DND-41 (cell line): Measurements from ENCODE around the gene STX19.

Experiments
- CTCF ChIP-seq: IDR thresholded peaks from 2 replicates; pipeline ENCODE4 v1.5.1; 2012; ENCODE audit warnings: borderline replicate concordance, low read length, moderate library complexity, mild to moderate bottlenecking; ENCODE audit not compliant: poor library complexity, severe bottlenecking; ENCODE audit errors: extremely low read depth
- EZH2 ChIP-seq: IDR thresholded peaks from 3 replicates; pipeline ENCODE4 v1.6.1; 2012; ENCODE audit warnings: borderline replicate concordance, low read depth, mild to moderate bottlenecking, moderate library complexity, low read length, inconsistent platforms; ENCODE audit not compliant: severe bottlenecking

DNA sequence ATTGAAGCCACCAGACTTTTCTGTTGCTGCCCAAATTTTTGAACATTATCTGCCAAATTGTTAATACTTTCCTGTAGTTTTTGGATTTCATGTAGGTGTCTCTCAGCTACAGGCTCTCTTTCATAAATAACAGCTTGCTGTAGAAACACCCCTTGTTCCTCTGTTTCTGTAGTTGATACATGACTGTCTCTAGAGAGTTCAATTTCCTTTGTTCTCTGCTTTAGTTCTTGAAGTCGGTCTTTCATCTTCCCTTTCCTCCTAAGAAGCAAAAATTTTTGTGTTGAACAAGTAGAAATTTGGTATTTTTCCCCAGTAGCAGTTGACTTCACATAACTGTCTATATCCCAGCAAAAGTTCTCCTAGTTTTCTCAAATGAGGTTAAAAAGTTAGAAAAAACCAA, 13.4 kb downstream of the STX19 start:
- TF ChIP-seq CTCF (no peak), EZH2 (no peak)
